HG02623 (cell line): ENCODE measurements around the gene PRPS2.

ENCODE experiments used
- ATAC-seq: cut with Tn5 transposase; IDR thresholded peaks from one replicate; pipeline ENCODE4 v1.9.1; 2021; ENCODE audit warnings: moderate library complexity; ENCODE audit not compliant: unreplicated experiment

PRPS2 gene

GRCh38 chrX:12791257-12792228 lies at the start of gene PRPS2:
Gene PRPS2 (plus strand): TSS chrX:12791412. CDS start chrX:12791498, 86 bp downstream.
- peak; percentile 75 for ATAC-seq

GRCh38 chrX:12741416-12741815 lies 49.8 kb upstream of the PRPS2 start:
- no peak for ATAC-seq

GRCh38 chrX:12747433-12747832 lies 43.8 kb upstream of the PRPS2 start:
- ATAC-seq: no peak

GRCh38 chrX:12751887-12752286 lies 39.3 kb upstream of the PRPS2 start:
- no peak for ATAC-seq

- ATAC-seq: no peak
These were observed 37.8 kb upstream of the PRPS2 start for GRCh38 chrX:12753366-12753765.

- ATAC-seq: no peak
These were observed 32.9 kb upstream of the PRPS2 start for GRCh38 chrX:12758291-12758690.

- no peak for ATAC-seq
These were observed 23.4 kb upstream of the PRPS2 start for GRCh38 chrX:12767856-12768255.

GRCh38 chrX:12768491-12768890 lies 22.7 kb upstream of the PRPS2 start:
- no peak for ATAC-seq

GRCh38 chrX:12770440-12770839 lies 20.8 kb upstream of the PRPS2 start:
- ATAC-seq: no peak

- peak; percentile 99 for ATAC-seq
These were observed 19.7 kb upstream of the PRPS2 start for GRCh38 chrX:12771445-12772069.

GRCh38 chrX:12777670-12778069 lies 13.5 kb upstream of the PRPS2 start:
- ATAC-seq: no peak

GRCh38 chrX:12779534-12779933 lies 11.7 kb upstream of the PRPS2 start:
- no peak for ATAC-seq

- no peak for ATAC-seq
These were observed 2.6 kb upstream of the PRPS2 start for GRCh38 chrX:12788645-12789044.

GRCh38 chrX:12789976-12790375 lies 1.2 kb upstream of the PRPS2 start:
- ATAC-seq: no peak

- ATAC-seq: peak; percentile 25
These were observed 341 bp upstream of the PRPS2 start for GRCh38 chrX:12790885-12791256.

GRCh38 chrX:12792711-12793110 lies 1.5 kb downstream of the PRPS2 start:
- ATAC-seq: no peak

GRCh38 chrX:12794654-12795053 lies 3.4 kb downstream of the PRPS2 start:
- no peak for ATAC-seq

- ATAC-seq: no peak
These were observed 7.4 kb downstream of the PRPS2 start for GRCh38 chrX:12798601-12799000.

- ATAC-seq: no peak
These were observed 7.9 kb downstream of the PRPS2 start for GRCh38 chrX:12799118-12799517.

GRCh38 chrX:12802741-12803140 lies 11.5 kb downstream of the PRPS2 start:
- no peak for ATAC-seq

GRCh38 chrX:12804655-12805054 lies 13.4 kb downstream of the PRPS2 start:
- no peak for ATAC-seq

- ATAC-seq: no peak
These were observed 14.1 kb downstream of the PRPS2 start for GRCh38 chrX:12805333-12805732.
